Superior temporal gyrus (tissue), 1 donor: ENCODE data around the gene CXorf51B.
"Not testable (repeated sequence)": the region's sequence is repeated elsewhere in the genome, so short reads cannot be mapped to it uniquely, and the experiment has no call there.

Experiments
- DNase-seq: peaks from one replicate; pipeline ENCODE4 v3.0.0-alpha.2; 2016; ENCODE audit errors: extremely low spot score

The CXorf51B gene

DNA sequence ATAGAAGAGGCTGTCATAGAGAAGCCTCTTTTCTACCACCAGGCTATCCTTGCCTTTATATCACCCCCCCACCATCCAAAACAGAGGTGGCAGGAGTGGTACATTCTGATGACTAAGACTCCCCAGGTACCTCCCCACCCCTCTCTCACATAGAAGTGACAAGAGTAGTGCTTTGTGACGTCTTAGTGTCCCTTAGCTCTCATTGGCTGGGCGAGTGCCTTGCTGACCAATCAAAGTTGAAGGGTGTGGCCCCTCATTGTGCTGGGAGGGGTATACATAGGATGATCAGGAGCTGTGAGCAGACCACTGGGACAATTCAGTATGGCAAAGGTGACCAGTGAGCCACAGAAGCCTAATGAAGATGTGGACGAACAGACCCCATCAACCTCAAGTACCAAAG, at the start of gene CXorf51B:
TSS of gene CXorf51B (plus strand) at position 301 of the 400 bp plus-strand sequence. CDS start at position 322, 21 bp downstream.
- DNase-seq: not testable (repeated sequence)

DNA sequence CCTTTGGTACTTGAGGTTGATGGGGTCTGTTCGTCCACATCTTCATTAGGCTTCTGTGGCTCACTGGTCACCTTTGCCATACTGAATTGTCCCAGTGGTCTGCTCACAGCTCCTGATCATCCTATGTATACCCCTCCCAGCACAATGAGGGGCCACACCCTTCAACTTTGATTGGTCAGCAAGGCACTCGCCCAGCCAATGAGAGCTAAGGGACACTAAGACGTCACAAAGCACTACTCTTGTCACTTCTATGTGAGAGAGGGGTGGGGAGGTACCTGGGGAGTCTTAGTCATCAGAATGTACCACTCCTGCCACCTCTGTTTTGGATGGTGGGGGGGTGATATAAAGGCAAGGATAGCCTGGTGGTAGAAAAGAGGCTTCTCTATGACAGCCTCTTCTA, 5.1 kb downstream of the CXorf51B start, which contains the start of gene CXorf51A:
TSS of gene CXorf51A (minus strand) at position 101 of the 400 bp plus-strand sequence. CDS start at position 80, 21 bp downstream.
- not testable (repeated sequence) for DNase-seq

DNA sequence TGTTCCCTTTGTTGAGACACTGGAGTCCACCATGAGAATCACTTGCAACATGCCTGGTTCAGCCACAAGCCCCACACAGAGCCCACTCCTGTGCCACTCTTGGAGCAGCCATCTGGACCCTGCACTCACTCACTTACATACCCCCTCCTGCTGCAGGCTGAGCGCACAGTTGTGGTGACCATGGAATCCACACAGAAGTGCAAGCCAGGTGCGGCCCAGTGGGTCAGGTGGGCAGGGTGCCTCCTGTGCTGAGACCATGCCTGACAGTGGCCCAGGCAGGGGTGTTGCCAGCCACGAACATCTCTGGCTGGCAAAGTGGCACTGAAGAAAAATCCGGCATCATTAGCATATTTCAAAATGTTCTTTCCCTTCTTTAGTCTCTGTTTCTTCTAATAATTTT, 22.4 kb downstream of the CXorf51B start:
- no peak for DNase-seq

DNA sequence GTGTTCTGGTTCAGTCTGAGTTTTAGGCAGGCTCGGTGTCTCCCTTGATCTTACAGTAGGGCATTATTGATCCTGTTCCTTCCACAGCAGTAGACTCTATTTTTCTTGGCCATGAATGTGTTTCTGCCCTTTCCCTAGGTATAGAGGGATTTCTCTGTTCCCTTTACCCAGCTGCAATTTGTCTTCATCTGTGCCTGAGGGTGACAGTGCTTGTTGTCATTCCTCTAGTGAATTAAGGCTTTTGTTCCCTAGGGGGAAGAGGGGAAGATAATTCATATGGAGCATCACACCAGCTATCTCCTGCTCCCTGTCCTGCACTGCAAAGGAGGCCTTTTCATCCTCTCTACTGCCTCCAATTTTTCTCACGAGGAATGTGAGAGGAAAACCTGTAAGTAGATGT, 44.7 kb downstream of the CXorf51B start:
- peak; percentile 35 for DNase-seq
